Panc1 (cell line): ENCODE measurements around the gene C1orf105. TPM values are rescaled to one million over a fixed set of nuclear protein-coding genes. Genes with fewer than 3 reads are reported as not detected.

Experiments used
- ATAC-seq: fragments of 200-7000 bp; cut with Tn5 transposase; 2 replicates; pipeline ENCODE4 v1.9.1; 2020; ENCODE audit warnings: mild to moderate bottlenecking, moderate library complexity
- BruUV-seq: library from RNA; stranded (reverse); fragments of 400-500 nt; replicated peaks from 2 replicates; lab custom pipeline; 2021; lab: Mats Ljungman, UMichigan
- CTCF ChIA-PET: fragments of 300-600 bp; sonication (Branson Sonifier 250); formaldehyde crosslinking; loops from one replicate; lab custom pipeline; 2022; ENCODE audit warnings: antibody characterized with exemption; lab: Charles Lee
- POLR2A ChIA-PET: fragments of 300-600 bp; sonication (Branson Sonifier 250); formaldehyde crosslinking; loops from one replicate; lab custom pipeline; 2022; ENCODE audit warnings: antibody characterized with exemption; lab: Charles Lee
- DNase-seq: peaks from one replicate; pipeline ENCODE4 v3.0.0-alpha.2; 2010; ENCODE audit warnings: low read depth, low spot score
- H3K27ac ChIP-seq: 2 replicates; pipeline ENCODE4 v1.5.1; 2011; ENCODE audit warnings: mild to moderate bottlenecking, low read length, inconsistent platforms
- H3K27me3 ChIP-seq: fragments of 200-500 bp; sonication (Bioruptor generic); 2 replicates; pipeline ENCODE4 v1.6.0; 2014; ENCODE audit warnings: low read length, inconsistent platforms; ENCODE audit not compliant: control insufficient read depth, insufficient read depth
- H3K36me3 ChIP-seq: fragments of 200-500 bp; sonication (Bioruptor generic); 2 replicates; pipeline ENCODE4 v1.5.1; 2014; ENCODE audit warnings: inconsistent platforms, mild to moderate bottlenecking, low read length, moderate library complexity; ENCODE audit not compliant: control insufficient read depth, insufficient read depth
- H3K4me1 ChIP-seq: 2 replicates; pipeline ENCODE4 v1.5.1; 2011; ENCODE audit warnings: inconsistent platforms, mild to moderate bottlenecking, low read length, moderate library complexity; ENCODE audit not compliant: control insufficient read depth, insufficient read depth
- H3K4me3 ChIP-seq, 2 experiments: 2 replicates each; pipeline ENCODE4 v1.5.1; 2011 to 2012; ENCODE audit warnings: low read depth in 2 of 2, low read length in 2 of 2, mild to moderate bottlenecking in 2 of 2, inconsistent platforms in 1 of 2, moderate library complexity in 1 of 2
- H3K9me3 ChIP-seq: fragments of 200-500 bp; sonication (Bioruptor generic); 2 replicates; pipeline ENCODE4 v1.5.1; 2014; ENCODE audit warnings: low read depth, mild to moderate bottlenecking, inconsistent platforms, low read length, moderate library complexity; ENCODE audit not compliant: control insufficient read depth, insufficient read depth
- CTCF ChIP-seq: fragments of 450-650 bp; IDR thresholded peaks from 2 replicates; pipeline ENCODE4 v1.5.1; 2017; ENCODE audit warnings: mild to moderate bottlenecking
- POLR2AphosphoS5 ChIP-seq: IDR thresholded peaks from 2 replicates; pipeline ENCODE4 v1.6.1; 2012; ENCODE audit warnings: mild to moderate bottlenecking, low read depth, low read length, moderate library complexity
- REST ChIP-seq, 2 experiments: IDR thresholded peaks; 2 replicates each; pipeline ENCODE4 v1.6.1; 2011 to 2012; ENCODE audit warnings: low read depth in 2 of 2, control low read depth in 1 of 2, low read length in 1 of 2, mild to moderate bottlenecking in 1 of 2, moderate library complexity in 1 of 2; ENCODE audit not compliant: insufficient read depth in 1 of 2
- SIN3A ChIP-seq: IDR thresholded peaks from 2 replicates; pipeline ENCODE4 v1.6.1; 2012; ENCODE audit warnings: low read depth, mild to moderate bottlenecking, low read length, moderate library complexity, borderline replicate concordance; ENCODE audit not compliant: insufficient read depth
- TCF7L2 ChIP-seq: IDR thresholded peaks from 2 replicates; pipeline ENCODE4 v1.6.1; 2011; ENCODE audit warnings: mild to moderate bottlenecking, low read depth, low read length, inconsistent platforms
- in situ Hi-C: cut with HindIII; loops from 2 replicates; pipeline ENCODE4 v1.10.0; 2016; ENCODE audit warnings: low sequenced_read_pairs, low pct_unique_long_range_greater_than_20kb
- intact Hi-C: fragments of 100-400 bp; cut with micrococcal nuclease; formaldehyde crosslinking; loops from one replicate; pipeline ENCODE4 v1.10.0; 2022; ENCODE audit not compliant: unreplicated experiment
- total RNA-seq: library from RNA; stranded (reverse); gene quantifications from one replicate; pipeline ENCODE4 v1.2.1, GENCODE V29; 2021; ENCODE audit not compliant: unreplicated experiment

C1orf105 gene
- total RNA-seq, 1 experiment from 2014 or later = not detected

- ChIA-PET POLR2A (no interaction called here), CTCF (no interaction called here)
- no peak for TF ChIP-seq CTCF
- no peak for TF ChIP-seq SIN3A
- TF ChIP-seq POLR2AphosphoS5 = no peak
- no peak for TF ChIP-seq TCF7L2
- no peak for TF ChIP-seq REST (IDR thresholded peaks at IDR 0.05; ENCODE audit: insufficient read depth in 1 of 2, low read depth in 2 of 2, low read length in 1 of 2)
- Histone ChIP-seq H3K36me3 (no peaks in the 10 kb centered on the region; the same call in 1 of the 2 replicates), H3K9me3 (no peaks in the 10 kb centered on the region), H3K27me3 (peaks cover 24% of the 10 kb centered on the region), H3K4me1 (no peaks in the 10 kb centered on the region), H3K4me3 (no peak overlapping the region), H3K27ac (no peak overlapping the region)
- no peak for ATAC-seq
- no peak for DNase-seq
- intact Hi-C loops = no loop called here
- BruUV-seq = no TSS peak
- in situ Hi-C loops = no loop called here
Observed at GRCh38 chr1:172488393-172488792, 67.9 kb downstream of the C1orf105 start.

- no peak overlapping the region for H3K4me3 ChIP-seq
- no peak for ATAC-seq
- H3K9me3 ChIP-seq = no peaks in the 10 kb centered on the region
- H3K36me3 ChIP-seq = no peaks in the 10 kb centered on the region; the same call in 1 of the 2 replicates
- TF ChIP-seq CTCF (no peak), SIN3A (no peak), POLR2AphosphoS5 (no peak), REST (IDR thresholded peaks at IDR 0.05; ENCODE audit: insufficient read depth in 1 of 2, low read depth in 2 of 2, low read length in 1 of 2) (no peak), TCF7L2 (no peak)
- ChIA-PET POLR2A (no interaction called here), CTCF (no interaction called here)
- no peaks in the 10 kb centered on the region for H3K4me1 ChIP-seq
- H3K27me3 ChIP-seq = peaks cover 19% of the 10 kb centered on the region
- BruUV-seq = no TSS peak
- intact Hi-C loops = no loop called here
- in situ Hi-C loops = no loop called here
- no peak overlapping the region for H3K27ac ChIP-seq
- DNase-seq = no peak
Observed at GRCh38 chr1:172489847-172490246, 69.4 kb downstream of the C1orf105 start.
